ENCODE data around the gene EIF5A.

- no peak for TF ChIP-seq CTCF (IDR thresholded peaks at IDR 0.05)
- TF ChIP-seq POLR2A (IDR thresholded peaks at IDR 0.05) = no peak
- no peak for TF ChIP-seq POLR2AphosphoS5 (IDR thresholded peaks at IDR 0.05)
- TF ChIP-seq EP300 (IDR thresholded peaks at IDR 0.05) = no peak
Observed at GRCh38 chr17:7260151-7260550, 47.3 kb upstream of the EIF5A start.
